GM12801 (cell line): ENCODE data around the gene CERS6.

Experiments
- CTCF ChIP-seq: IDR thresholded peaks from one replicate; pipeline ENCODE4 v1.5.1; 2011; ENCODE audit warnings: control low read depth; ENCODE audit not compliant: insufficient read length; ENCODE audit errors: extremely low read depth

Gene CERS6

GRCh38 chr2:168729455-168729854 is 273.4 kb downstream of the CERS6 start:
- TF ChIP-seq CTCF = no peak

GRCh38 chr2:168730344-168730743 is 274.3 kb downstream of the CERS6 start:
- TF ChIP-seq CTCF = no peak

- no peak for TF ChIP-seq CTCF
Measured at GRCh38 chr2:168731002-168731401, 274.9 kb downstream of the CERS6 start.

DNA sequence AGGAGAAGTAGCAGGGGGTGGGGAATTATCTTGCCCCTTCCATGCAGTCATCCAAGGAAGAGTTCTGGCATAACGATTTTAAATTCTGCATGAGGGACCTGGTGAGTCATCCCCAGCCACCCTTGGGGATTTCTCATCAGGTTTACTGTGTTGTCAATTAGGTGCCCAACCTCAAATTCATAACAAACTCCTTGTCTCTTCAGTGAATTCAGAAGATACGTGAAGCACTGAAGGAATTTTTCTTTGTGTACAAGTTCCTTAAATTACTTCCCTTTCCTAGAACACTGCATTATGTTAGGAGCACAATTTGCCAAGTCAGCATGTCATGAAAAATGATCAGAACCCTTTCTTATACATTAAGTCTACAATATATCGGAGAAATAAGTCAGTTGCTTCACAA is 275.5 kb downstream of the CERS6 start:
- no peak for TF ChIP-seq CTCF

DNA sequence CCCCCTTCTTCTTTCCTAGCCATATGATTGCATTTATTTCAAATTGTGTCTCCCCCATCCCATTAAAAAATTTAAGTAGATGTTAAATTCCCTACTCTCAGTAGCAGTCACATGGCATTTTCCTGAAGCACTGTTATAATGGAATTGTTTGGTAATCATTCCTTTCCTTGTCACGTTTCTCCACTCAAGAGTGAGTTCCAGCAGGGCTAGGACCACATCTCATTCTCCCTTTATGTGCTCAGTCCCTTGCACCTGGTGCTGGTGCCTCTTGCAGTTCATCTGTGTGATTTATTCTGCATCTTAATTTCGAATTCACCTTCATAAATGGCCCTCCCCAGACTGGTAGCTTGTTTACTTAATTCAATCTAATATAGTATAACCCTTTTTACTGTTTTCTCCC is 276.0 kb downstream of the CERS6 start:
- TF ChIP-seq CTCF = no peak

- no peak for TF ChIP-seq CTCF
Measured at GRCh38 chr2:168732506-168732905, 276.4 kb downstream of the CERS6 start.

GRCh38 chr2:168734199-168734760 is 278.2 kb downstream of the CERS6 start:
- no peak for TF ChIP-seq CTCF
